ENCODE results near the gene LCTL. TPM values are rescaled to one million over a fixed set of nuclear protein-coding genes. Genes with fewer than 3 reads are reported as not detected.

LCTL gene
- total and polyA plus RNA-seq, 2 of the 8 experiments (the other 6 are each of a cell fraction or from before 2014, with no cell fraction given), result 5.5 to 6.2 TPM

GRCh38 chr15:66569461-66570137 lies 3.8 kb upstream of the LCTL start:
- Histone ChIP-seq H2BK5ac (ENCODE audit: low read depth, low read length) (no peak overlapping the region), H4K20me1 (replicated peaks in 1 of 2; ENCODE audit: control insufficient read depth in 1 of 2, insufficient read depth in 2 of 2, low read length in 2 of 2) (no peaks in the 10 kb centered on the region), H3K27ac (ENCODE audit: low read depth, low read length) (no peak overlapping the region), H3K36me3 (ENCODE audit: control insufficient read depth in 2 of 4, insufficient read depth in 4 of 4, low read length in 3 of 4) (no peaks in the 10 kb centered on the region), H3K4ac (replicated peaks; ENCODE audit: insufficient read length, low read depth, low read length) (no peak overlapping the region), H3K23me2 (ENCODE audit: low read depth, low read length) (0 out of 2 replicates have a peak, but pooled peaks cover 2% of the 10 kb centered on the region), H2BK15ac (ENCODE audit: low read length) (no peak overlapping the region), H2AFZ (ENCODE audit: low read length) (no peak overlapping the region), H3K9me3 (ENCODE audit: insufficient read depth in 2 of 2, low read depth in 1 of 2, low read length in 1 of 2) (no peaks in the 10 kb centered on the region), H3K4me1 (replicated peaks in 1 of 4; ENCODE audit: control insufficient read depth in 3 of 4, insufficient read depth in 4 of 4, low read length in 3 of 4) (peaks cover 4 to 17% (median 13%) of the 10 kb centered on the region in 4 experiments), H3K14ac (ENCODE audit: insufficient read length) (no peak overlapping the region), H3K9ac (replicated peaks in 1 of 4; ENCODE audit: extremely low read depth in 1 of 4, low read depth in 3 of 4, low read length in 3 of 4) (no peak overlapping the region), H3K79me1 (ENCODE audit: low read depth, low read length) (no peaks in the 10 kb centered on the region), H3K27me3 (replicated peaks in 1 of 4; ENCODE audit: control insufficient read depth in 3 of 4, extremely low read depth in 1 of 4, insufficient read depth in 3 of 4, low read length in 3 of 4) (no peaks in the 10 kb centered on the region), H2BK120ac (replicated peaks; ENCODE audit: low read depth, low read length) (no peak overlapping the region), H3K23ac (ENCODE audit: insufficient read length) (no peak overlapping the region), H3K4me2 (ENCODE audit: insufficient read depth in 1 of 2, low read depth in 2 of 2, low read length in 2 of 2) (no peak overlapping the region), H3K79me2 (ENCODE audit: control insufficient read depth in 1 of 2, insufficient read depth in 2 of 2, low read length in 2 of 2) (no peaks in the 10 kb centered on the region), H3K4me3 (ENCODE audit: extremely low read depth in 1 of 4, insufficient read depth in 2 of 4, low read depth in 3 of 4, low read length in 4 of 4) (no peak overlapping the region), H4K91ac (replicated peaks; ENCODE audit: insufficient read length, low read length) (no peak overlapping the region), H4K8ac (ENCODE audit: extremely low read depth, insufficient read depth, low read length) (no peak overlapping the region; the same call in 1 of the 2 replicates), H4K5ac (ENCODE audit: insufficient read length, low read depth, low read length) (no peak overlapping the region), H3K18ac (ENCODE audit: extremely low read depth, low read length) (no peak overlapping the region), H2BK20ac (ENCODE audit: low read length) (no peak overlapping the region), H3K56ac (replicated peaks; ENCODE audit: insufficient read length, low read depth, low read length) (no peak overlapping the region), H2AK5ac (ENCODE audit: low read depth, low read length) (no peak overlapping the region), H2BK12ac (ENCODE audit: low read depth, low read length) (no peak overlapping the region)
- WGBS, 2 experiments (ENCODE audit: extremely low coverage in 1 of 2, insufficient coverage in 1 of 2, insufficient read length in 1 of 2, insufficient replicate concordance in 2 of 2, low coverage in 1 of 2, low lambda C conversion rate in 2 of 2, missing lambda C conversion rate in 1 of 2), result 89% methylated on average over 9 of the region's 9 CpGs; no CpG with 5 or more reads in 1 of the 2 experiments
- CTCF ChIA-PET (ENCODE audit: partially characterized antibody), result interaction anchor here (0.8 to 2.4 kb wide), 2 partner anchors 18 kb away, joined by 3 to 6 read pairs; no protein-coding TSS in a partner anchor
- DNase-seq (ENCODE audit: low read depth in 1 of 2, low spot score in 2 of 2) (no peak), FAIRE-seq (no peak)
- POLR2A ChIA-PET (ENCODE audit: partially characterized antibody), result interaction anchor here (0.8 to 1.2 kb wide), 2 partner anchors 13 to 65 kb away, joined by 3 read pairs; partner anchors contain the start of genes RPL4 and ZWILCH
- TF ChIP-seq CBX5 (IDR thresholded peaks at IDR 0.05; ENCODE audit: low read depth, low read length) (no peak), CTCF (IDR thresholded peaks at IDR 0.05; ENCODE audit: control extremely low read depth in 1 of 3, insufficient read depth in 1 of 3, low read depth in 1 of 3, low read length in 3 of 3) (no peak), BRCA1 (IDR thresholded peaks at IDR 0.05; ENCODE audit: low read depth, low read length) (no peak), SIX5 (IDR thresholded peaks at IDR 0.05; ENCODE audit: low read depth, low read length) (no peak), JUN (IDR thresholded peaks at IDR 0.05; ENCODE audit: low read depth, low read length) (no peak), RBBP5 (IDR thresholded peaks at IDR 0.05; ENCODE audit: borderline replicate concordance, low read depth, low read length) (no peak), USF2 (IDR thresholded peaks at IDR 0.05; ENCODE audit: low read length) (no peak), TAF1 (IDR thresholded peaks at IDR 0.05; ENCODE audit: low read depth, low read length) (no peak)

Measured in H1 (cell line).